CD4-positive, alpha-beta T cell treated with Interleukin-17A for 4 hours (primary cell): ENCODE data around the gene PRM2.
A peak's percentile ranks its signal among the peaks of the same experiment; 100 is the strongest.
"Not testable (repeated sequence)": the region's sequence is repeated elsewhere in the genome, so short reads cannot be mapped to it uniquely, and the experiment has no call there.

ENCODE experiments used
- DNase-seq: peaks from one replicate; pipeline ENCODE4 v3.0.0-alpha.2; 2020; ENCODE audit warnings: mixed read lengths

PRM2 gene

GRCh38 chr16:11307639-11308492 is 31.6 kb upstream of the PRM2 start:
- no peak for DNase-seq

- DNase-seq, result no peak
Measured at GRCh38 chr16:11306997-11307638, 30.8 kb upstream of the PRM2 start.

- DNase-seq, result no peak
Measured at GRCh38 chr16:11306381-11306780, 30.1 kb upstream of the PRM2 start.

- DNase-seq, result no peak
Measured at GRCh38 chr16:11303405-11304138, 27.3 kb upstream of the PRM2 start.

GRCh38 chr16:11302977-11303376 is 26.7 kb upstream of the PRM2 start:
- DNase-seq, result no peak

GRCh38 chr16:11301645-11302501 is 25.6 kb upstream of the PRM2 start:
- DNase-seq, result no peak

- no peak for DNase-seq
Measured at GRCh38 chr16:11300560-11300892, 24.2 kb upstream of the PRM2 start.

GRCh38 chr16:11299865-11300559 is 23.7 kb upstream of the PRM2 start:
- no peak for DNase-seq

GRCh38 chr16:11298950-11299547 is 22.8 kb upstream of the PRM2 start:
- DNase-seq, result peak; percentile 20

GRCh38 chr16:11298143-11298900 is 22.0 kb upstream of the PRM2 start:
- no peak for DNase-seq

GRCh38 chr16:11297492-11298142 is 21.3 kb upstream of the PRM2 start:
- DNase-seq, result peak; percentile 76

- DNase-seq, result no peak
Measured at GRCh38 chr16:11296706-11297491, 20.6 kb upstream of the PRM2 start.

- no peak for DNase-seq
Measured at GRCh38 chr16:11296351-11296705, 20.0 kb upstream of the PRM2 start.

- no peak for DNase-seq
Measured at GRCh38 chr16:11295672-11296071, 19.4 kb upstream of the PRM2 start.

- DNase-seq, result no peak
Measured at GRCh38 chr16:11292076-11292748, 15.9 kb upstream of the PRM2 start.

- DNase-seq, result no peak
Measured at GRCh38 chr16:11291091-11291703, 14.9 kb upstream of the PRM2 start.

GRCh38 chr16:11290102-11290893 is 14.0 kb upstream of the PRM2 start:
- DNase-seq, result no peak

GRCh38 chr16:11289696-11290095 is 13.4 kb upstream of the PRM2 start:
- DNase-seq, result not testable (repeated sequence)
